ENCODE results near the gene SECISBP2L. TPM values are rescaled to one million over a fixed set of nuclear protein-coding genes. Genes with fewer than 3 reads are reported as not detected.

The SECISBP2L gene
- total and polyA plus RNA-seq, 2 donors (not counting 3 experiments of a cell fraction or from before 2014, with no cell fraction given) = 23.1 to 52.3 TPM

DNA sequence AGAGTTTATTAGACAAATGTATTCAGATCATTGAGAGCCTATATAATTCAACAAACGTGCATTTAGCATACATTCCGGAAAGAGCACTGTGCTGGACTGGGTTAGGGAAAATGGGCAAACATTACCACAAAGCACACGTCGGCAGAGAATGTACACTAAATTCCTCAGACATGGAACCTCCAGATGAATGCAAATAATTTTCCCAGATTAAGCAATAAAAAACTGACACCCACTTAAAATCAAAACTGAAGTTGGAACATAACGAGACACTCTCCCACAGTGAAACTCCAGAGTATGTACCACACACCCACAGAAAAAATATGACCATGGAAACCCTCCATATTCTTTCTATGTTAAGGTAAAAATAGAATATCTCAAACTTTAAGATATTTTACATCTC, 4.8 kb downstream of the SECISBP2L start:
- dilution Hi-C loops (cut with MboI; ENCODE audit: extremely low pct_ligation_motif_present, low sequenced_read_pairs) (no loop called here), intact Hi-C loops (cut with micrococcal nuclease) (loop anchor here (10.0 kb wide), 2 partner anchors 183 to 687 kb away; no protein-coding TSS in a partner anchor)
- Histone ChIP-seq H3K27ac (ENCODE audit: insufficient read depth, low read depth, low read length) (no peak overlapping the region), H3K4me3 (replicated peaks in 1 of 3; ENCODE audit: insufficient read depth in 1 of 3, low read depth in 1 of 3, low read length in 3 of 3) (no peak overlapping the region), H3K4me2 (ENCODE audit: insufficient read depth, low read length) (no peak overlapping the region), H2AFZ (ENCODE audit: low read depth, low read length) (no peak overlapping the region), H3K9me1 (replicated peaks; ENCODE audit: control insufficient read depth, extremely low read depth, insufficient read depth, low read length) (no peaks in the 10 kb centered on the region), H3K4me1 (ENCODE audit: control insufficient read depth, extremely low read depth, insufficient read depth, low read length) (peaks cover 14% of the 10 kb centered on the region), H4K20me1 (replicated peaks; ENCODE audit: control insufficient read depth, extremely low read depth, insufficient read depth, low read length) (peaks cover 5% of the 10 kb centered on the region), H3K36me3 (ENCODE audit: control insufficient read depth in 2 of 2, extremely low read depth in 1 of 2, insufficient read depth in 2 of 2, low read length in 2 of 2) (no peaks in the 10 kb centered on the region), H3K27me3 (ENCODE audit: control insufficient read depth in 2 of 2, insufficient read depth in 2 of 2, low read length in 2 of 2) (no peaks in the 10 kb centered on the region), H3K79me2 (ENCODE audit: control insufficient read depth, insufficient read depth, low read length) (peaks cover 47% of the 10 kb centered on the region), H3K9ac (replicated peaks; ENCODE audit: extremely low read depth, insufficient read depth, low read length) (no peak overlapping the region), H3K9me3 (replicated peaks; ENCODE audit: control insufficient read depth, insufficient read depth, low read length) (no peaks in the 10 kb centered on the region)
- no TSS peak for BruUV-seq (replicated peaks)
- ChIA-PET CTCF (interaction anchor here (1.9 kb wide), 1 partner anchor 104 kb away, joined by 5 read pairs; no protein-coding TSS in a partner anchor), POLR2A (no interaction called here)
- TF ChIP-seq MAX (IDR thresholded peaks at IDR 0.05; ENCODE audit: insufficient read depth, insufficient read length) = no peak
- FAIRE-seq (no peak), DNase-seq (ENCODE audit: low read depth, low spot score) (no peak)

DNA sequence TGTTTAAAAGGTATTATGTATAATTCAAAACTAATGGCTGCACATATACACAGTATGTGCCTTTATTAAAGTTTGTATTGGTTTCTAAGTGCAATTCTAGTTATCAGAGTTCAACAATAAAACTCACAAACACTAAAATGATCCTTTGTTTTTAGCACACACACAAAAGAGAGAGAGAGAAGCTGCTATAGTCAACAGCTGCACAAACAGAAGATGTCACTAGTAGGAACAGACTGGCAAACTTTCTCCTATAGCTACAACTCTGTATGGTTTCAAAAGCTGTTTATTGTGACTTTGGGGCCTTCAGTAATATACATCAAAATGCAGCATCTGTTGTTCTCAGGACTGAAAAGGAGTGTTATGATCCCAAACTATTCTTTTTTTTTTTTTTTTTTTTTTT, 6.1 kb downstream of the SECISBP2L start:
- dilution Hi-C loops (cut with MboI; ENCODE audit: extremely low pct_ligation_motif_present, low sequenced_read_pairs) = no loop called here
- intact Hi-C loops (cut with micrococcal nuclease) = loop anchor here (10.0 kb wide), 2 partner anchors 185 to 685 kb away; no protein-coding TSS in a partner anchor
- H3K27ac ChIP-seq (ENCODE audit: insufficient read depth, low read depth, low read length) = no peak overlapping the region
- no TSS peak for BruUV-seq (replicated peaks)
- ChIA-PET CTCF (interaction anchor here (0.8 to 2.3 kb wide), 5 partner anchors 16 to 178 kb away, joined by 3 to 13 read pairs (median 4); no protein-coding TSS in a partner anchor), POLR2A (no interaction called here)
- H3K4me3 ChIP-seq (replicated peaks in 1 of 3; ENCODE audit: insufficient read depth in 1 of 3, low read depth in 1 of 3, low read length in 3 of 3) = no peak overlapping the region
- TF ChIP-seq EZH2 (IDR thresholded peaks at IDR 0.05; ENCODE audit: borderline replicate concordance, low read depth, low read length, severe bottlenecking) (no peak), JUN (IDR thresholded peaks at IDR 0.05; ENCODE audit: borderline replicate concordance, insufficient read depth, insufficient read length, low read depth) (no peak), POLR2A (IDR thresholded peaks at IDR 0.05; ENCODE audit: low read depth, low read length) (no peak), POLR2AphosphoS5 (IDR thresholded peaks at IDR 0.05; ENCODE audit: insufficient read depth, low read depth, low read length) (no peak)
- H3K4me1 ChIP-seq (ENCODE audit: control insufficient read depth, extremely low read depth, insufficient read depth, low read length) = peaks cover 12% of the 10 kb centered on the region
- peaks cover 5% of the 10 kb centered on the region for H4K20me1 ChIP-seq (replicated peaks; ENCODE audit: control insufficient read depth, extremely low read depth, insufficient read depth, low read length)
- H3K79me2 ChIP-seq (ENCODE audit: control insufficient read depth, insufficient read depth, low read length) = peaks cover 40% of the 10 kb centered on the region
- no peak for DNase-seq (ENCODE audit: low read depth, low spot score)
- no peak for FAIRE-seq
- H3K9ac ChIP-seq (replicated peaks; ENCODE audit: extremely low read depth, insufficient read depth, low read length) = no peak overlapping the region
- H3K9me3 ChIP-seq (replicated peaks; ENCODE audit: control insufficient read depth, insufficient read depth, low read length) = no peaks in the 10 kb centered on the region
- H3K27me3 ChIP-seq (ENCODE audit: control insufficient read depth in 2 of 2, insufficient read depth in 2 of 2, low read length in 2 of 2) = no peaks in the 10 kb centered on the region
- H3K4me2 ChIP-seq (ENCODE audit: insufficient read depth, low read length) = no peak overlapping the region
- no peak overlapping the region for H2AFZ ChIP-seq (ENCODE audit: low read depth, low read length)
- no peaks in the 10 kb centered on the region for H3K9me1 ChIP-seq (replicated peaks; ENCODE audit: control insufficient read depth, extremely low read depth, insufficient read depth, low read length)
- H3K36me3 ChIP-seq (ENCODE audit: control insufficient read depth in 2 of 2, extremely low read depth in 1 of 2, insufficient read depth in 2 of 2, low read length in 2 of 2) = peaks cover 0 to 3% of the 10 kb centered on the region in 2 experiments

Data from endothelial cell of umbilical vein (primary cell).